Parathyroid adenoma (tissue), 2 donors: Measurements from ENCODE around the gene LRRC51.

Experiments
- H2AFZ ChIP-seq: fragments of 300-600 bp; sonication (generic); one replicate; pipeline ENCODE4 v1.7.0; 2017; ENCODE audit warnings: antibody characterized with exemption, mild to moderate bottlenecking
- H3K27ac ChIP-seq: fragments of 300-600 bp; sonication (generic); one replicate; pipeline ENCODE4 v1.7.0; 2017
- H3K27me3 ChIP-seq: fragments of 300-600 bp; sonication (generic); one replicate; pipeline ENCODE4 v1.7.0; 2017; ENCODE audit warnings: low read length; ENCODE audit not compliant: control insufficient read depth, insufficient read depth
- H3K36me3 ChIP-seq: fragments of 300-600 bp; sonication (generic); one replicate; pipeline ENCODE4 v1.7.0; 2017; ENCODE audit warnings: low read length; ENCODE audit not compliant: control insufficient read depth, insufficient read depth
- H3K4me1 ChIP-seq: fragments of 300-600 bp; sonication (generic); one replicate; pipeline ENCODE4 v1.7.0; 2017; ENCODE audit warnings: control low read depth
- H3K4me2 ChIP-seq: fragments of 300-600 bp; sonication (generic); one replicate; pipeline ENCODE4 v1.7.0; 2017; ENCODE audit warnings: low read length
- H3K4me3 ChIP-seq: fragments of 300-600 bp; sonication (generic); one replicate; pipeline ENCODE4 v1.7.0; 2017; ENCODE audit warnings: low read depth, low read length
- H3K79me2 ChIP-seq: fragments of 300-600 bp; sonication (generic); one replicate; pipeline ENCODE4 v1.7.0; 2017; ENCODE audit warnings: control low read depth
- H3K9ac ChIP-seq: fragments of 300-600 bp; sonication (generic); one replicate; pipeline ENCODE4 v1.7.0; 2017; ENCODE audit warnings: mild to moderate bottlenecking
- H3K9me3 ChIP-seq: fragments of 300-600 bp; sonication (generic); one replicate; pipeline ENCODE4 v1.7.0; 2017; ENCODE audit warnings: low read length; ENCODE audit not compliant: control insufficient read depth
- CTCF ChIP-seq: fragments of 300-600 bp; sonication (generic); IDR thresholded peaks from one replicate; pipeline ENCODE4 v1.7.0; 2017; ENCODE audit warnings: antibody characterized with exemption, mild to moderate bottlenecking
- donor health status: primary hyperparathyroidism.

The LRRC51 gene

GRCh38 chr11:72091292-72091691, 10.6 kb downstream of the LRRC51 start:
- H3K79me2 ChIP-seq = peaks cover 5% of the 10 kb centered on the region
- no peaks in the 10 kb centered on the region for H3K4me1 ChIP-seq
- peak; percentile 72 for TF ChIP-seq CTCF
- H3K36me3 ChIP-seq = no peaks in the 10 kb centered on the region
- H3K4me2 ChIP-seq = no peak overlapping the region
- H2AFZ ChIP-seq = no peak overlapping the region
- no peak overlapping the region for H3K9ac ChIP-seq
- H3K9me3 ChIP-seq = no peaks in the 10 kb centered on the region
- no peak overlapping the region for H3K4me3 ChIP-seq
- no peaks in the 10 kb centered on the region for H3K27me3 ChIP-seq
- no peak overlapping the region for H3K27ac ChIP-seq

GRCh38 chr11:72098741-72099140, 18.1 kb downstream of the LRRC51 start:
- no peaks in the 10 kb centered on the region for H3K36me3 ChIP-seq
- peaks cover 12% of the 10 kb centered on the region for H3K79me2 ChIP-seq
- H3K4me3 ChIP-seq = no peak overlapping the region
- TF ChIP-seq CTCF = no peak
- no peaks in the 10 kb centered on the region for H3K27me3 ChIP-seq
- H3K4me1 ChIP-seq = peaks cover 4% of the 10 kb centered on the region
- H3K9ac ChIP-seq = no peak overlapping the region
- no peak overlapping the region for H2AFZ ChIP-seq
- no peak overlapping the region for H3K27ac ChIP-seq
- no peak overlapping the region for H3K4me2 ChIP-seq
- H3K9me3 ChIP-seq = no peaks in the 10 kb centered on the region

GRCh38 chr11:72100009-72100408, 19.4 kb downstream of the LRRC51 start:
- no peak overlapping the region for H3K4me2 ChIP-seq
- H3K9me3 ChIP-seq = no peaks in the 10 kb centered on the region
- H3K4me3 ChIP-seq = no peak overlapping the region
- peaks cover 5% of the 10 kb centered on the region for H3K4me1 ChIP-seq
- peaks cover 12% of the 10 kb centered on the region for H3K79me2 ChIP-seq
- no peak overlapping the region for H3K9ac ChIP-seq
- no peak overlapping the region for H3K27ac ChIP-seq
- no peaks in the 10 kb centered on the region for H3K27me3 ChIP-seq
- no peaks in the 10 kb centered on the region for H3K36me3 ChIP-seq
- TF ChIP-seq CTCF = no peak
- no peak overlapping the region for H2AFZ ChIP-seq

GRCh38 chr11:72100462-72100861, 19.8 kb downstream of the LRRC51 start:
- Histone ChIP-seq H3K9ac (no peak overlapping the region), H3K36me3 (no peaks in the 10 kb centered on the region), H3K27ac (no peak overlapping the region), H3K4me2 (no peak overlapping the region), H3K4me3 (no peak overlapping the region), H3K27me3 (no peaks in the 10 kb centered on the region), H3K4me1 (peaks cover 5% of the 10 kb centered on the region), H2AFZ (no peak overlapping the region), H3K79me2 (peaks cover 12% of the 10 kb centered on the region), H3K9me3 (no peaks in the 10 kb centered on the region)
- TF ChIP-seq CTCF = no peak

GRCh38 chr11:72102162-72102561, 21.5 kb downstream of the LRRC51 start:
- no peak overlapping the region for H3K9ac ChIP-seq
- H3K9me3 ChIP-seq = no peaks in the 10 kb centered on the region
- H3K79me2 ChIP-seq = peaks cover 12% of the 10 kb centered on the region
- H3K4me2 ChIP-seq = peak overlapping the region; percentile 95
- peaks cover 5% of the 10 kb centered on the region for H3K4me1 ChIP-seq
- no peak for TF ChIP-seq CTCF
- no peak overlapping the region for H2AFZ ChIP-seq
- no peaks in the 10 kb centered on the region for H3K36me3 ChIP-seq
- H3K27me3 ChIP-seq = no peaks in the 10 kb centered on the region
- H3K27ac ChIP-seq = peak overlapping the region; percentile 91
- H3K4me3 ChIP-seq = peak overlapping the region; percentile 87
